Stimulated activated CD8-positive, alpha-beta memory T cell treated with anti-CD3 and anti-CD28 coated beads, Interleukin-4, amount 100 ng/mL, for 1 hour (primary cell): Measurements from ENCODE around the gene OLFM1.

ENCODE experiments used
- DNase-seq, 2 donors: peaks; one replicate each; pipeline ENCODE4 v3.0.0-alpha.2; 2020; ENCODE audit warnings: low read depth in 2 of 2, low spot score in 1 of 2

Gene OLFM1

GRCh38 chr9:135088979-135089847 is 1.7 kb downstream of the OLFM1 start:
- DNase-seq: no peak

- DNase-seq: no peak
Observed at GRCh38 chr9:135090081-135090480, 2.6 kb downstream of the OLFM1 start.

GRCh38 chr9:135090547-135090946 is 3.1 kb downstream of the OLFM1 start:
- no peak for DNase-seq

GRCh38 chr9:135091545-135091944 is 4.1 kb downstream of the OLFM1 start:
- no peak for DNase-seq

GRCh38 chr9:135093111-135093510 is 5.6 kb downstream of the OLFM1 start:
- DNase-seq: no peak

- DNase-seq: no peak
Observed at GRCh38 chr9:135093911-135094584, 6.6 kb downstream of the OLFM1 start.

- no peak for DNase-seq
Observed at GRCh38 chr9:135095470-135096407, 8.3 kb downstream of the OLFM1 start.

- DNase-seq: no peak
Observed at GRCh38 chr9:135096408-135096895, 9.0 kb downstream of the OLFM1 start.

GRCh38 chr9:135098400-135099105 is 11.1 kb downstream of the OLFM1 start:
- no peak for DNase-seq

- no peak for DNase-seq
Observed at GRCh38 chr9:135099574-135099973, 12.1 kb downstream of the OLFM1 start.

- no peak for DNase-seq
Observed at GRCh38 chr9:135100241-135100681, 12.8 kb downstream of the OLFM1 start.

- DNase-seq: no peak
Observed at GRCh38 chr9:135100725-135101410, 13.4 kb downstream of the OLFM1 start.

- no peak for DNase-seq
Observed at GRCh38 chr9:135101486-135101885, 14.0 kb downstream of the OLFM1 start.

- no peak for DNase-seq
Observed at GRCh38 chr9:135101926-135102325, 14.5 kb downstream of the OLFM1 start.

GRCh38 chr9:135102331-135102730 is 14.9 kb downstream of the OLFM1 start:
- DNase-seq: no peak

- no peak for DNase-seq
Observed at GRCh38 chr9:135103001-135103446, 15.6 kb downstream of the OLFM1 start.

GRCh38 chr9:135103931-135104639 is 16.6 kb downstream of the OLFM1 start:
- no peak for DNase-seq

- no peak for DNase-seq
Observed at GRCh38 chr9:135104761-135105160, 17.3 kb downstream of the OLFM1 start.

- DNase-seq: no peak
Observed at GRCh38 chr9:135105211-135105745, 17.8 kb downstream of the OLFM1 start.
